GF-D8 (cell line): ENCODE measurements around the gene SELENOV.

Source experiments
- DNase-seq: peaks from one replicate; lab custom pipeline; 2025; lab: John Stamatoyannopoulos, UW

SELENOV gene

GRCh38 chr19:39520541-39521484 is 5.9 kb downstream of the SELENOV start:
- no peak for DNase-seq

- DNase-seq, result no peak
These were observed 9.6 kb downstream of the SELENOV start for GRCh38 chr19:39524495-39524894.

- no peak for DNase-seq
These were observed 10.3 kb downstream of the SELENOV start for GRCh38 chr19:39525205-39525604.

- no peak for DNase-seq
These were observed 16.9 kb downstream of the SELENOV start for GRCh38 chr19:39531834-39532232.

- DNase-seq, result peak; percentile 82
These were observed 17.5 kb downstream of the SELENOV start, which contains the start of gene EID2B for GRCh38 chr19:39532233-39533002. EID2B (minus strand) TSS chr19:39532852; CDS start chr19:39532802, 50 bp downstream.

GRCh38 chr19:39533003-39533512 is 18.1 kb downstream of the SELENOV start:
- no peak for DNase-seq

- DNase-seq, result no peak
These were observed 18.9 kb downstream of the SELENOV start for GRCh38 chr19:39533791-39534190.

- DNase-seq, result no peak
These were observed 24.2 kb downstream of the SELENOV start for GRCh38 chr19:39539165-39539517.

- DNase-seq, result peak; percentile 80
These were observed 24.8 kb downstream of the SELENOV start, which contains the start of gene EID2 for GRCh38 chr19:39539518-39540332. EID2 (minus strand) TSS chr19:39540161; CDS start chr19:39540079, 82 bp downstream.

- no peak for DNase-seq
These were observed 25.4 kb downstream of the SELENOV start for GRCh38 chr19:39540333-39540673.

- DNase-seq, result no peak
These were observed 27.3 kb downstream of the SELENOV start for GRCh38 chr19:39542206-39542605.

GRCh38 chr19:39543477-39543857 is 28.5 kb downstream of the SELENOV start:
- no peak for DNase-seq

GRCh38 chr19:39544226-39544903 is 29.4 kb downstream of the SELENOV start:
- no peak for DNase-seq

- no peak for DNase-seq
These were observed 30.0 kb downstream of the SELENOV start for GRCh38 chr19:39544911-39545310.

- DNase-seq, result no peak
These were observed 31.7 kb downstream of the SELENOV start for GRCh38 chr19:39546599-39546998.

- DNase-seq, result no peak
These were observed 35.3 kb downstream of the SELENOV start for GRCh38 chr19:39550197-39550596.

GRCh38 chr19:39553082-39553652 is 38.2 kb downstream of the SELENOV start:
- no peak for DNase-seq

- no peak for DNase-seq
These were observed 39.9 kb downstream of the SELENOV start for GRCh38 chr19:39554701-39555311.

GRCh38 chr19:39555883-39556282 is 40.9 kb downstream of the SELENOV start:
- DNase-seq, result no peak

- DNase-seq, result no peak
These were observed 43.1 kb downstream of the SELENOV start for GRCh38 chr19:39557811-39558623.
